ENCODE results near the gene RCSD1.

RCSD1 gene

GRCh38 chr1:167701510-167701909 lies 71.5 kb downstream of the RCSD1 start:
- no peak for TF ChIP-seq TCF12 (IDR thresholded peaks at IDR 0.05; ENCODE audit: low read depth)
- TF ChIP-seq CEBPB (IDR thresholded peaks at IDR 0.05): no peak
- TF ChIP-seq, protein P1, sequence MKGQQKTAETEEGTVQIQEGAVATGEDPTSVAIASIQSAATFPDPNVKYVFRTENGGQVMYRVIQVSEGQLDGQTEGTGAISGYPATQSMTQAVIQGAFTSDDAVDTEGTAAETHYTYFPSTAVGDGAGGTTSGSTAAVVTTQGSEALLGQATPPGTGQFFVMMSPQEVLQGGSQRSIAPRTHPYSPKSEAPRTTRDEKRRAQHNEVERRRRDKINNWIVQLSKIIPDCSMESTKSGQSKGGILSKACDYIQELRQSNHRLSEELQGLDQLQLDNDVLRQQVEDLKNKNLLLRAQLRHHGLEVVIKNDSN (IDR thresholded peaks at IDR 0.05): no peak
- TF ChIP-seq TAF1 (IDR thresholded peaks at IDR 0.05; ENCODE audit: low read depth): no peak
- TF ChIP-seq ZBTB7A (IDR thresholded peaks at IDR 0.05; ENCODE audit: low read depth): no peak
- no peak for TF ChIP-seq MAX (IDR thresholded peaks at IDR 0.05)
- no peak for TF ChIP-seq TEAD4 (IDR thresholded peaks at IDR 0.05)
- no peak for TF ChIP-seq NFIC (IDR thresholded peaks at IDR 0.05)
- TF ChIP-seq EP300 (IDR thresholded peaks at IDR 0.05; ENCODE audit: borderline replicate concordance): no peak
- no peak for TF ChIP-seq YY1 (IDR thresholded peaks at IDR 0.05; ENCODE audit: low read depth)
- no peak for TF ChIP-seq FOXM1 (IDR thresholded peaks at IDR 0.05; ENCODE audit: borderline replicate concordance, low read depth)
- TF ChIP-seq, protein P2, sequence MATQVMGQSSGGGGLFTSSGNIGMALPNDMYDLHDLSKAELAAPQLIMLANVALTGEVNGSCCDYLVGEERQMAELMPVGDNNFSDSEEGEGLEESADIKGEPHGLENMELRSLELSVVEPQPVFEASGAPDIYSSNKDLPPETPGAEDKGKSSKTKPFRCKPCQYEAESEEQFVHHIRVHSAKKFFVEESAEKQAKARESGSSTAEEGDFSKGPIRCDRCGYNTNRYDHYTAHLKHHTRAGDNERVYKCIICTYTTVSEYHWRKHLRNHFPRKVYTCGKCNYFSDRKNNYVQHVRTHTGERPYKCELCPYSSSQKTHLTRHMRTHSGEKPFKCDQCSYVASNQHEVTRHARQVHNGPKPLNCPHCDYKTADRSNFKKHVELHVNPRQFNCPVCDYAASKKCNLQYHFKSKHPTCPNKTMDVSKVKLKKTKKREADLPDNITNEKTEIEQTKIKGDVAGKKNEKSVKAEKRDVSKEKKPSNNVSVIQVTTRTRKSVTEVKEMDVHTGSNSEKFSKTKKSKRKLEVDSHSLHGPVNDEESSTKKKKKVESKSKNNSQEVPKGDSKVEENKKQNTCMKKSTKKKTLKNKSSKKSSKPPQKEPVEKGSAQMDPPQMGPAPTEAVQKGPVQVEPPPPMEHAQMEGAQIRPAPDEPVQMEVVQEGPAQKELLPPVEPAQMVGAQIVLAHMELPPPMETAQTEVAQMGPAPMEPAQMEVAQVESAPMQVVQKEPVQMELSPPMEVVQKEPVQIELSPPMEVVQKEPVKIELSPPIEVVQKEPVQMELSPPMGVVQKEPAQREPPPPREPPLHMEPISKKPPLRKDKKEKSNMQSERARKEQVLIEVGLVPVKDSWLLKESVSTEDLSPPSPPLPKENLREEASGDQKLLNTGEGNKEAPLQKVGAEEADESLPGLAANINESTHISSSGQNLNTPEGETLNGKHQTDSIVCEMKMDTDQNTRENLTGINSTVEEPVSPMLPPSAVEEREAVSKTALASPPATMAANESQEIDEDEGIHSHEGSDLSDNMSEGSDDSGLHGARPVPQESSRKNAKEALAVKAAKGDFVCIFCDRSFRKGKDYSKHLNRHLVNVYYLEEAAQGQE (IDR thresholded peaks at IDR 0.05; ENCODE audit: low read depth): no peak
- no peak for TF ChIP-seq EGR1 (IDR thresholded peaks at IDR 0.05)
- no peak for TF ChIP-seq CREB1 (IDR thresholded peaks at IDR 0.05; ENCODE audit: low read depth)
- no peak for TF ChIP-seq RAD21 (IDR thresholded peaks at IDR 0.05; ENCODE audit: low read depth)

- no peak for TF ChIP-seq EGR1 (IDR thresholded peaks at IDR 0.05)
- no peak for TF ChIP-seq TCF12 (IDR thresholded peaks at IDR 0.05; ENCODE audit: low read depth)
- no peak for TF ChIP-seq TEAD4 (IDR thresholded peaks at IDR 0.05)
- TF ChIP-seq NFIC (IDR thresholded peaks at IDR 0.05): no peak
- no peak for TF ChIP-seq MAX (IDR thresholded peaks at IDR 0.05)
- TF ChIP-seq FOXM1 (IDR thresholded peaks at IDR 0.05; ENCODE audit: borderline replicate concordance, low read depth): no peak
- TF ChIP-seq YY1 (IDR thresholded peaks at IDR 0.05; ENCODE audit: low read depth): no peak
- TF ChIP-seq, protein P1 (IDR thresholded peaks at IDR 0.05): no peak
- TF ChIP-seq, protein P2 (IDR thresholded peaks at IDR 0.05; ENCODE audit: low read depth): no peak
These were observed 73.5 kb downstream of the RCSD1 start for GRCh38 chr1:167703557-167703956.

- TF ChIP-seq, protein P2 (IDR thresholded peaks at IDR 0.05; ENCODE audit: low read depth): no peak
- TF ChIP-seq ZBTB7A (IDR thresholded peaks at IDR 0.05; ENCODE audit: low read depth) (no peak), RAD21 (IDR thresholded peaks at IDR 0.05; ENCODE audit: low read depth) (no peak), CEBPB (IDR thresholded peaks at IDR 0.05) (no peak), NFIC (IDR thresholded peaks at IDR 0.05) (no peak), FOXM1 (IDR thresholded peaks at IDR 0.05; ENCODE audit: borderline replicate concordance, low read depth) (no peak), CREB1 (IDR thresholded peaks at IDR 0.05; ENCODE audit: low read depth) (no peak), EGR1 (IDR thresholded peaks at IDR 0.05) (no peak), TCF12 (IDR thresholded peaks at IDR 0.05; ENCODE audit: low read depth) (no peak), TEAD4 (IDR thresholded peaks at IDR 0.05) (no peak), EP300 (IDR thresholded peaks at IDR 0.05; ENCODE audit: borderline replicate concordance) (no peak), MAX (IDR thresholded peaks at IDR 0.05) (no peak), YY1 (IDR thresholded peaks at IDR 0.05; ENCODE audit: low read depth) (no peak), TAF1 (IDR thresholded peaks at IDR 0.05; ENCODE audit: low read depth) (no peak)
- TF ChIP-seq, protein P1 (IDR thresholded peaks at IDR 0.05): no peak
These were observed 74.7 kb downstream of the RCSD1 start for GRCh38 chr1:167704715-167705114.

GRCh38 chr1:167705250-167705649 lies 75.2 kb downstream of the RCSD1 start:
- TF ChIP-seq CREB1 (IDR thresholded peaks at IDR 0.05; ENCODE audit: low read depth): no peak
- TF ChIP-seq, protein P1 (IDR thresholded peaks at IDR 0.05): no peak
- no peak for TF ChIP-seq ZBTB7A (IDR thresholded peaks at IDR 0.05; ENCODE audit: low read depth)
- no peak for TF ChIP-seq EGR1 (IDR thresholded peaks at IDR 0.05)
